Osteoblast (primary cell): Measurements from ENCODE around the gene HPCAL1. TPM values are rescaled to one million over a fixed set of nuclear protein-coding genes. Genes with fewer than 3 reads are reported as not detected.

Source experiments
- DNase-seq: peaks from one replicate; pipeline ENCODE4 v3.0.0; 2011; ENCODE audit warnings: low spot score, mixed read lengths; ENCODE audit not compliant: insufficient read length; ENCODE audit errors: missing footprints
- H2AFZ ChIP-seq: 2 replicates; pipeline ENCODE4 v1.6.0; 2011; ENCODE audit warnings: mild to moderate bottlenecking, low read length
- H3K27ac ChIP-seq: 2 replicates; pipeline ENCODE4 v1.5.1; 2011; ENCODE audit warnings: mild to moderate bottlenecking, low read depth, low read length, moderate library complexity
- H3K27me3 ChIP-seq: 2 replicates; pipeline ENCODE4 v1.6.0; 2012; ENCODE audit warnings: mild to moderate bottlenecking, control low read depth, inconsistent platforms, low read length, moderate library complexity; ENCODE audit not compliant: insufficient read depth
- H3K36me3 ChIP-seq: 2 replicates; pipeline ENCODE4 v1.5.1; 2011; ENCODE audit warnings: mild to moderate bottlenecking, low read length, control low read depth, moderate library complexity; ENCODE audit not compliant: insufficient read depth
- H3K4me1 ChIP-seq: 2 replicates; pipeline ENCODE4 v1.5.1; 2011; ENCODE audit warnings: mild to moderate bottlenecking, low read length, control low read depth, moderate library complexity; ENCODE audit not compliant: insufficient read depth
- H3K4me2 ChIP-seq: 2 replicates; pipeline ENCODE4 v1.6.0; 2011; ENCODE audit warnings: mild to moderate bottlenecking, low read length; ENCODE audit not compliant: insufficient read depth
- H3K4me3 ChIP-seq: fragments of 200-600 bp; sonication (generic); 3 replicates; pipeline ENCODE4 v1.5.1; 2012; ENCODE audit warnings: mild to moderate bottlenecking, low read length, inconsistent platforms; ENCODE audit not compliant: insufficient read depth
- H3K79me2 ChIP-seq: 2 replicates; pipeline ENCODE4 v1.6.0; 2012; ENCODE audit warnings: mild to moderate bottlenecking, low read length, control low read depth, inconsistent platforms; ENCODE audit not compliant: insufficient read depth
- H3K9me3 ChIP-seq: 2 replicates; pipeline ENCODE4 v1.5.1; 2011; ENCODE audit warnings: low read depth, low read length, control low read depth
- H4K20me1 ChIP-seq: 2 replicates; pipeline ENCODE4 v1.6.0; 2012; ENCODE audit warnings: mild to moderate bottlenecking, low read length, control low read depth; ENCODE audit not compliant: insufficient read depth
- total RNA-seq: library from RNA; depleted of rRNA; stranded (reverse); fragments of >200 nt; gene quantifications from 2 replicates; pipeline ENCODE4 v1.2.3, GENCODE V29; 2012
- TF ChIP-seq, protein P1 (sequence below): IDR thresholded peaks from 2 replicates; pipeline ENCODE4 v1.5.1; 2011; ENCODE audit warnings: mild to moderate bottlenecking, low read depth, low read length, moderate library complexity; ENCODE audit errors: extremely low read depth

The HPCAL1 gene
- total RNA-seq, 1 donor: 57.2 TPM

- no peak overlapping the region for H3K4me2 ChIP-seq
- H3K79me2 ChIP-seq: no peaks in the 10 kb centered on the region
- peak; percentile 42 for DNase-seq
- H3K4me3 ChIP-seq: no peak overlapping the region
- H3K27ac ChIP-seq: peak overlapping the region; percentile 47
- TF ChIP-seq, protein P1, sequence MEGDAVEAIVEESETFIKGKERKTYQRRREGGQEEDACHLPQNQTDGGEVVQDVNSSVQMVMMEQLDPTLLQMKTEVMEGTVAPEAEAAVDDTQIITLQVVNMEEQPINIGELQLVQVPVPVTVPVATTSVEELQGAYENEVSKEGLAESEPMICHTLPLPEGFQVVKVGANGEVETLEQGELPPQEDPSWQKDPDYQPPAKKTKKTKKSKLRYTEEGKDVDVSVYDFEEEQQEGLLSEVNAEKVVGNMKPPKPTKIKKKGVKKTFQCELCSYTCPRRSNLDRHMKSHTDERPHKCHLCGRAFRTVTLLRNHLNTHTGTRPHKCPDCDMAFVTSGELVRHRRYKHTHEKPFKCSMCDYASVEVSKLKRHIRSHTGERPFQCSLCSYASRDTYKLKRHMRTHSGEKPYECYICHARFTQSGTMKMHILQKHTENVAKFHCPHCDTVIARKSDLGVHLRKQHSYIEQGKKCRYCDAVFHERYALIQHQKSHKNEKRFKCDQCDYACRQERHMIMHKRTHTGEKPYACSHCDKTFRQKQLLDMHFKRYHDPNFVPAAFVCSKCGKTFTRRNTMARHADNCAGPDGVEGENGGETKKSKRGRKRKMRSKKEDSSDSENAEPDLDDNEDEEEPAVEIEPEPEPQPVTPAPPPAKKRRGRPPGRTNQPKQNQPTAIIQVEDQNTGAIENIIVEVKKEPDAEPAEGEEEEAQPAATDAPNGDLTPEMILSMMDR: no peak
- no peaks in the 10 kb centered on the region for H3K27me3 ChIP-seq
- H3K36me3 ChIP-seq: no peaks in the 10 kb centered on the region
- H2AFZ ChIP-seq: no peak overlapping the region
- H3K9me3 ChIP-seq: no peaks in the 10 kb centered on the region
- H4K20me1 ChIP-seq: no peaks in the 10 kb centered on the region
- peaks cover 58% of the 10 kb centered on the region for H3K4me1 ChIP-seq
Observed at GRCh38 chr2:10286216-10287037, 16.3 kb upstream of the HPCAL1 start.

DNA sequence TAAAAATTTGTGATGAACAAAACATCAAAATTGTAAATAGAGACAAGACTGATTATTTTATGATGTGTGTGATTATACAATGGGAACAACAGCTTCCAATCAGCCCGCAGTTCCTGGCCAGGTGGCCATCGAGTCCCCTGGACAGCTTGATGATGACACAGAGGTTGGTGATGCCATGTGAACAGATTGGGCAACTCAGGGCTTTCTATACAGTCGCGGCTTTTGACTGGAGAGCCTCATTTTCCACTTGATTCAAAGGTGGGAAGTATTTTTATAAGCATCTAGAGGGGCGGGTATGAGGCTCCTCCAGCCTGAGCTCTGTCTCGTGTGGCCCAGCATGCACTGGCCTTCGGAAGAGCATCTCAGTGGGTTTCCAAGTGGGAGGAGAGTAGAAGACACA lies 14.9 kb upstream of the HPCAL1 start:
- Histone ChIP-seq H3K36me3 (no peaks in the 10 kb centered on the region), H3K4me2 (no peak overlapping the region), H3K9me3 (no peaks in the 10 kb centered on the region), H4K20me1 (no peaks in the 10 kb centered on the region), H3K27ac (no peak overlapping the region), H3K27me3 (no peaks in the 10 kb centered on the region), H3K79me2 (no peaks in the 10 kb centered on the region), H3K4me3 (no peak overlapping the region), H2AFZ (no peak overlapping the region), H3K4me1 (peaks cover 51% of the 10 kb centered on the region)
- TF ChIP-seq, protein P1: no peak
- peak; percentile 62 for DNase-seq

DNA sequence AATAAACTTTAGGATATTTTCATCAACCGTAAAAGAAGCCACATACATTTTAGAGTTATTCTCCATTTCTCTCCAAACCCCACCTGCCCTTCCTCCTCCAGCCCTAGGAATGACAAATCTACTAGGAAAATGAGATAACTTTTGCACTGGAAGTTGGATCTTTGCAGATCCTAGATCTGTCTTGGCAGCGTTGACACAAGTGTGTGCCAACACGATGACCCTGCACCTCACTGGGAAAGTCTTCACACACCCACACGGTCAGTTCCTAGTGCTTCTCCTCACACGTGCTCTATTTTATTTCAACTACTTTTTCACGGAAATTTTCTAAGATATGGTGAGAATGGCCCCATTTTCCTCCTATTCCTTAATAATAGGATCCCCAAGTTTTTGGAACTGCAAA lies 14.1 kb upstream of the HPCAL1 start:
- Histone ChIP-seq H3K27ac (no peak overlapping the region), H3K4me1 (peaks cover 43% of the 10 kb centered on the region), H2AFZ (no peak overlapping the region), H3K4me2 (no peak overlapping the region), H4K20me1 (no peaks in the 10 kb centered on the region), H3K9me3 (no peaks in the 10 kb centered on the region), H3K4me3 (no peak overlapping the region), H3K27me3 (no peaks in the 10 kb centered on the region), H3K36me3 (no peaks in the 10 kb centered on the region), H3K79me2 (no peaks in the 10 kb centered on the region)
- TF ChIP-seq, protein P1: no peak
- DNase-seq: peak; percentile 80

DNA sequence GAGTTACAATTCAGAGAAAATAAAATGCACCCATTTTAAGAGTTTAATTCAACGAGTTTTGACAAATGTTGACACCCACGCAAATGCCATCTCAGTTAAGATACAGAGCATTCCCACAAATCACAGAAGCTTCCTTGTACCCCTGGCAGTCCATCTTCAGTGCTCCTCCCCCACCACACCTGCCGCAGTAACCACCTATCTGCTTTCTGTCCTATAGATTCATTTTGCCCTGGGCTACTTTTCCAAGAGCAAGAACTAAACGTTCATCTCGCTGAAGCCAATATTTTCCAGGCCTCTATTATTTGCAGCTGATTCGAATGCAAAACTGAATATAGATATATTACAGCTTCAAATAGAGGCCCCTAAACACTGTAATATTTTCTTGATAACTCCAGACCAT lies 13.4 kb upstream of the HPCAL1 start:
- DNase-seq: peak; percentile 13
- no peaks in the 10 kb centered on the region for H3K79me2 ChIP-seq
- H3K36me3 ChIP-seq: no peaks in the 10 kb centered on the region
- H3K4me1 ChIP-seq: peaks cover 37% of the 10 kb centered on the region
- no peak overlapping the region for H2AFZ ChIP-seq
- TF ChIP-seq, protein P1: no peak
- H3K27me3 ChIP-seq: no peaks in the 10 kb centered on the region
- peak overlapping the region; percentile 27 for H3K27ac ChIP-seq
- no peak overlapping the region for H3K4me3 ChIP-seq
- H4K20me1 ChIP-seq: no peaks in the 10 kb centered on the region
- H3K4me2 ChIP-seq: peak overlapping the region; percentile 44
- H3K9me3 ChIP-seq: no peaks in the 10 kb centered on the region
